Body of pancreas (tissue), 4 donors: ENCODE data around the gene SCFD2. TPM values are rescaled to one million over a fixed set of nuclear protein-coding genes. Genes with fewer than 3 reads are reported as not detected.

Experiments used
- ATAC-seq: fragments of 150-250 bp; one replicate; pipeline ENCODE4 v1.9.1; 2016
- DNase-seq, 4 donors: peaks; one replicate each; pipeline ENCODE4 v3.0.0-alpha.2; 2019
- H3K27ac ChIP-seq, 4 donors: fragments of 200-600 bp; sonication (generic); 1 replicate in 3 of 4; 2 replicates in 1 of 4; pipeline versions ENCODE4 v1.5.1 to v1.6.1; 2016 to 2019; ENCODE audit warnings: mild to moderate bottlenecking in 1 of 4, mixed read lengths in 1 of 4, moderate library complexity in 1 of 4
- H3K27me3 ChIP-seq, 2 donors: fragments of 200-600 bp; sonication (generic); one replicate each; pipeline ENCODE4 v1.6.0; 2016; ENCODE audit warnings: mild to moderate bottlenecking in 1 of 2
- H3K36me3 ChIP-seq, 2 donors: fragments of 200-600 bp; sonication (generic); replicated peaks in 1 of 2; 2 replicates each; pipeline ENCODE4 v1.5.1; 2016; ENCODE audit warnings: low read depth in 2 of 2; ENCODE audit not compliant: insufficient read depth in 1 of 2
- H3K4me1 ChIP-seq: fragments of 200-600 bp; sonication (generic); one replicate; pipeline ENCODE4 v1.6.0; 2016
- H3K4me3 ChIP-seq, 2 donors: fragments of 200-600 bp; sonication (generic); 1 replicate in 1 of 2; 2 replicates in 1 of 2; pipeline ENCODE4 v1.5.1; 2016 to 2019
- H3K9me3 ChIP-seq, 3 donors: fragments of 200-600 bp; sonication (generic); 1 replicate in 2 of 3; 2 replicates in 1 of 3; pipeline ENCODE4 v1.5.1; 2016
- POLR2A ChIP-seq, 3 donors: fragments of 450-650 bp; IDR thresholded peaks; one replicate each; pipeline ENCODE4 v1.6.1; 2016; ENCODE audit warnings: antibody characterized with exemption in 3 of 3, mild to moderate bottlenecking in 2 of 3
- WGBS, 2 donors: methylation state at CpG; one replicate each; pipeline ENCODE4 v1.1.5; 2017; 5-methylcytosine and 5-hydroxymethylcytosine counted together
- intact Hi-C: fragments of 100-400 bp; cut with DNase I; formaldehyde crosslinking; loops from one replicate; pipeline ENCODE4 v1.15.1; 2023
- total RNA-seq, 2 donors: library from RNA; depleted of rRNA; stranded (reverse); fragments of >200 nt; gene quantifications; one replicate each; pipeline ENCODE4 v1.1.0, GENCODE V29; 2016
- TF ChIP-seq, protein P1 (sequence below), 7 experiments: fragments of 450-650 bp in 4 of 7; fragments of 200-600 bp in 3 of 7; sonication (generic) in 3 of 7; IDR thresholded peaks; one replicate each; pipeline ENCODE4 v1.5.1; 2016 to 2019; ENCODE audit warnings: antibody characterized with exemption in 7 of 7

Gene SCFD2
- total RNA-seq, 2 donors from 2014 or later = 17.9 to 53.7 TPM

DNA sequence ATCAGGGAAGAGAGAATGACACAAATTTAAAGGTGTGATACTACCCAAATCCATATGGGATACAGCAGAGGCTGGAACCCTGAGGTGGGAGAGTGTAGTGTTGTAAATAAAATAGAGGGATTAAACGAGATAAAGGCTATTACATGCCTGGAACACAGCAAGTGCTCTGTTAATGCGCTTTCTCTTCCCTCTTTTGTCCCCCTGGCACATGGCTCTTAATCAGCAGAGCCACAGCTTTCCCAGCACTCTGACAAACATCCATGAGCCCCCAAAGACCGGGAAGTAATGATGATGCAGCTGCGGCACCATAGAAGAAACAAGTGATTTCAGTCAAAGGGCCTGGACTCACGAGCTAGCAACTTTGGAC, 417.8 kb downstream of the SCFD2 start:
- no peak overlapping the region for H3K4me3 ChIP-seq
- ATAC-seq (no peak), DNase-seq (no peak)
- peaks cover 5% of the 10 kb centered on the region for H3K4me1 ChIP-seq
- 79 to 81% methylated on average over 5 of the region's 5 CpGs for WGBS, 2 donors
- no peaks in the 10 kb centered on the region for H3K9me3 ChIP-seq
- H3K36me3 ChIP-seq = no peaks in the 10 kb centered on the region
- intact Hi-C loops = no loop called here
- no peaks in the 10 kb centered on the region for H3K27me3 ChIP-seq
- H3K27ac ChIP-seq = no peak overlapping the region
- TF ChIP-seq POLR2A (IDR thresholded peaks at IDR 0.05) = no peak
- TF ChIP-seq, protein P1, sequence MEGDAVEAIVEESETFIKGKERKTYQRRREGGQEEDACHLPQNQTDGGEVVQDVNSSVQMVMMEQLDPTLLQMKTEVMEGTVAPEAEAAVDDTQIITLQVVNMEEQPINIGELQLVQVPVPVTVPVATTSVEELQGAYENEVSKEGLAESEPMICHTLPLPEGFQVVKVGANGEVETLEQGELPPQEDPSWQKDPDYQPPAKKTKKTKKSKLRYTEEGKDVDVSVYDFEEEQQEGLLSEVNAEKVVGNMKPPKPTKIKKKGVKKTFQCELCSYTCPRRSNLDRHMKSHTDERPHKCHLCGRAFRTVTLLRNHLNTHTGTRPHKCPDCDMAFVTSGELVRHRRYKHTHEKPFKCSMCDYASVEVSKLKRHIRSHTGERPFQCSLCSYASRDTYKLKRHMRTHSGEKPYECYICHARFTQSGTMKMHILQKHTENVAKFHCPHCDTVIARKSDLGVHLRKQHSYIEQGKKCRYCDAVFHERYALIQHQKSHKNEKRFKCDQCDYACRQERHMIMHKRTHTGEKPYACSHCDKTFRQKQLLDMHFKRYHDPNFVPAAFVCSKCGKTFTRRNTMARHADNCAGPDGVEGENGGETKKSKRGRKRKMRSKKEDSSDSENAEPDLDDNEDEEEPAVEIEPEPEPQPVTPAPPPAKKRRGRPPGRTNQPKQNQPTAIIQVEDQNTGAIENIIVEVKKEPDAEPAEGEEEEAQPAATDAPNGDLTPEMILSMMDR (IDR thresholded peaks at IDR 0.05) = no peak

DNA sequence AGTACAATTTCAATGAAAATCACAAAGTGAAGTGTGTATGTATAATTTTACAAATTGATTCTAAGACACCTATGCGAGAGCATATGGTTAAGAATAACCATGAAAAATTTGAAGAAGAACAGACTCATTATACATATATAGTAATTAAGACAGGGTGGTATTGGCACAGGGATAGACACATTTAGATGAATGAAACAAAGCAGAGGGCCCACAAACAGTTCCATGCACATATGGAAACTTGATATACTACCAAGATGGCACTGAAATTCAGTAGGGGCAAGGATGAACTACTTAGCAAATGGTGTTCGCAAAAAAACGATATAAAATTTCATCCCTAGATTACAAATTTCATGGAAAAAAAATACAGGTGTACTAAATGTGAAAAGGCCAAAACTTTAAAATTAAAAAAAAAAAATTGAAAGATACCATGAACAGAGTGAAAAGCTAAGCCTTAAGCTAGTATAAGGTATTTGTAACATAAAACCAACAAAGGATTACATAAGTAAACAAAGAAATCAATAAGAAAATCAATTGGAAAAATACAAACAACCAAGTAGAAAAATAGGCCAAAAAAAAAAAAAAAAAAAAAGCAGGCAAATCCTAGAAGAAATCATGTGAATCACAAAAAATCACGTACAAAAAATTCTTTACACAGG, 418.3 kb downstream of the SCFD2 start:
- Histone ChIP-seq H3K4me1 (peaks cover 5% of the 10 kb centered on the region), H3K4me3 (no peak overlapping the region), H3K27me3 (no peaks in the 10 kb centered on the region), H3K36me3 (no peaks in the 10 kb centered on the region), H3K9me3 (no peaks in the 10 kb centered on the region), H3K27ac (no peak overlapping the region)
- no peak for ATAC-seq
- TF ChIP-seq POLR2A (IDR thresholded peaks at IDR 0.05) = no peak
- TF ChIP-seq, protein P1 (IDR thresholded peaks at IDR 0.05) = no peak
- 62 to 66% methylated on average over 4 of the region's 4 CpGs for WGBS, 2 donors
- intact Hi-C loops = no loop called here
- DNase-seq = no peak

DNA sequence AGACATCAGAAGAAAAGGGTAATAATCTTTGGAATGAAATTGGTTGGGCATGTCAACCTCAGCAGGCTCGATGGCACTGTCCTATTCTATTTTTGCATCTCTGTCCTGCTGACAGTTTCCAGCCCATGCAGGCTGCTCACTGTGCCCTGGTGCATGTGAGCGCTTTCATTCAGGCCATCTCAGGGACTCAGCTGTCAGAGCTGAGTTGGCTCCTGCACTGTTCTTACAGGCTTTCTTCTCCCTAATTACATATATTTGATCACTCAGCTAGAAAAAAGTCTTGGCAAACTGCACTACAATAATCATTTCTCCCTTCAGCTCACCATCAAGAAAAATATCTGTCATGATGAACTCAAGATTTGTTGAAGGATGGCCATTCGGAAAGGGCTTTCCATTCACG, 419.0 kb downstream of the SCFD2 start:
- no peak overlapping the region for H3K27ac ChIP-seq
- WGBS, 2 donors = 91 to 94% methylated on average over 4 of the region's 4 CpGs
- H3K4me1 ChIP-seq = peaks cover 5% of the 10 kb centered on the region
- no peak for TF ChIP-seq POLR2A (IDR thresholded peaks at IDR 0.05)
- TF ChIP-seq, protein P1 (IDR thresholded peaks at IDR 0.05) = no peak
- H3K4me3 ChIP-seq = no peak overlapping the region
- DNase-seq (no peak), ATAC-seq (no peak)
- intact Hi-C loops = no loop called here
- no peaks in the 10 kb centered on the region for H3K9me3 ChIP-seq
- no peaks in the 10 kb centered on the region for H3K36me3 ChIP-seq
- H3K27me3 ChIP-seq = no peaks in the 10 kb centered on the region

DNA sequence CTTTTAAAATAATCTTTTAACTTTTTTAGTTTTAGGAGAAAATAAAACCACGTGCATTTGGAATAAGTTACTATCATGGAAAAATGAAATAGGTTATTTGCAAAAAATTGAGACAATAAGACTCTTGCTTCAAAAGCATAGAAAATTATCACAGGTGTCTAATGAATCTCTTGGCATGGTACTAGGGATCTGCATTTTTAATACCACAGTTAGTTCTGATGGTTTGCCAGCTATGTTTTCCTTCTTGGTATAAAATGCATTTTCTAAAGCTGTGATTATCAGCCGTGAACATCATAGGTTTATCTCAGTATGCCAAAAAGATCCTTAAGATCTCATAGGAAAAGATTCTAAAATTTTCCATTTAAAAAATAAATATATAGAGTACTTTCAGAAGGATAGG, 419.9 kb downstream of the SCFD2 start:
- ATAC-seq (no peak), DNase-seq (no peak)
- TF ChIP-seq, protein P1 (IDR thresholded peaks at IDR 0.05) = no peak
- TF ChIP-seq POLR2A (IDR thresholded peaks at IDR 0.05) = no peak
- Histone ChIP-seq H3K27ac (no peak overlapping the region), H3K36me3 (no peaks in the 10 kb centered on the region), H3K4me3 (no peak overlapping the region), H3K9me3 (no peaks in the 10 kb centered on the region), H3K4me1 (peaks cover 5% of the 10 kb centered on the region), H3K27me3 (no peaks in the 10 kb centered on the region)
- intact Hi-C loops = no loop called here
- 86% methylated on average over 2 of the region's 2 CpGs for WGBS, 2 donors

DNA sequence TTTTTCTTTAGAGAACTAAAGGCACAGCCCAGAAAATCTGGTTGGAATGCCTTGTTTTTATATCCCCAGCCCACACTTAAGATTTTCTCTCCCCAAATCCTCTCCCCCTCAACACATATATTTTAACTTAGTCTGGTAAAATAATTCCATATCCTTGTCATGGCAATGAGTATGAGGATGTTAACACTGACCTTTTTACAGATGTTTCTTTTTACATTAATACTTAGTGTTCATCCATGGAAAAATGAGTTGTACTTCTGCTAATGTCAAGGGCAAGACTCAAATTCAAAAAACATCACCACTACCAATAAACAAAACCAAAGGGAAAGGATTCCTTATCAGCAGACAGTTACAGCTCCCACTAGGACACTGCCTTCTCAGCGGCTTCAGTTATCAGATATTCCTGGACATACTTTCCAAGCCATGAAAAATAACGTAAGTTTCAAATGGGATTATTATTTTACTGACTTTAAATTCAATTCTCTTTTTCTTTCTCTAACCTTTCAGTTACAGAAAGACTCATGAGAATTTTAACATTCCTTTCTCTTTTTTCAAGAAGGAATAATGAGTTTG, 420.4 kb downstream of the SCFD2 start:
- H3K9me3 ChIP-seq = no peaks in the 10 kb centered on the region
- intact Hi-C loops = no loop called here
- WGBS, 2 donors = 77 to 94% methylated on average over 2 of the region's 2 CpGs
- H3K27ac ChIP-seq = no peak overlapping the region
- no peak overlapping the region for H3K4me3 ChIP-seq
- no peak for DNase-seq
- ATAC-seq = no peak
- H3K27me3 ChIP-seq = no peaks in the 10 kb centered on the region
- no peaks in the 10 kb centered on the region for H3K36me3 ChIP-seq
- H3K4me1 ChIP-seq = peaks cover 5% of the 10 kb centered on the region
- TF ChIP-seq, protein P1 (IDR thresholded peaks at IDR 0.05) = no peak
- TF ChIP-seq POLR2A (IDR thresholded peaks at IDR 0.05) = no peak
